Parathyroid adenoma (tissue), 2 donors: ENCODE measurements around the gene IFIT5.
A peak's percentile ranks its signal among the peaks of the same experiment; 100 is the strongest.

Source experiments
- H2AFZ ChIP-seq: fragments of 300-600 bp; sonication (generic); one replicate; pipeline ENCODE4 v1.7.0; 2017; ENCODE audit warnings: antibody characterized with exemption, mild to moderate bottlenecking
- H3K27ac ChIP-seq: fragments of 300-600 bp; sonication (generic); one replicate; pipeline ENCODE4 v1.7.0; 2017
- H3K27me3 ChIP-seq: fragments of 300-600 bp; sonication (generic); one replicate; pipeline ENCODE4 v1.7.0; 2017; ENCODE audit warnings: low read length; ENCODE audit not compliant: control insufficient read depth, insufficient read depth
- H3K36me3 ChIP-seq: fragments of 300-600 bp; sonication (generic); one replicate; pipeline ENCODE4 v1.7.0; 2017; ENCODE audit warnings: low read length; ENCODE audit not compliant: control insufficient read depth, insufficient read depth
- H3K4me1 ChIP-seq: fragments of 300-600 bp; sonication (generic); one replicate; pipeline ENCODE4 v1.7.0; 2017; ENCODE audit warnings: control low read depth
- H3K4me2 ChIP-seq: fragments of 300-600 bp; sonication (generic); one replicate; pipeline ENCODE4 v1.7.0; 2017; ENCODE audit warnings: low read length
- H3K4me3 ChIP-seq: fragments of 300-600 bp; sonication (generic); one replicate; pipeline ENCODE4 v1.7.0; 2017; ENCODE audit warnings: low read depth, low read length
- H3K79me2 ChIP-seq: fragments of 300-600 bp; sonication (generic); one replicate; pipeline ENCODE4 v1.7.0; 2017; ENCODE audit warnings: control low read depth
- H3K9ac ChIP-seq: fragments of 300-600 bp; sonication (generic); one replicate; pipeline ENCODE4 v1.7.0; 2017; ENCODE audit warnings: mild to moderate bottlenecking
- H3K9me3 ChIP-seq: fragments of 300-600 bp; sonication (generic); one replicate; pipeline ENCODE4 v1.7.0; 2017; ENCODE audit warnings: low read length; ENCODE audit not compliant: control insufficient read depth
- CTCF ChIP-seq: fragments of 300-600 bp; sonication (generic); IDR thresholded peaks from one replicate; pipeline ENCODE4 v1.7.0; 2017; ENCODE audit warnings: antibody characterized with exemption, mild to moderate bottlenecking
- donor health status: primary hyperparathyroidism.

IFIT5 gene

GRCh38 chr10:89371079-89371478 is 43.3 kb upstream of the IFIT5 start:
- Histone ChIP-seq H3K36me3 (no peaks in the 10 kb centered on the region), H3K79me2 (no peaks in the 10 kb centered on the region), H3K9ac (no peak overlapping the region), H3K27me3 (no peaks in the 10 kb centered on the region), H3K27ac (no peak overlapping the region), H3K4me2 (no peak overlapping the region), H3K9me3 (no peaks in the 10 kb centered on the region), H3K4me3 (no peak overlapping the region), H2AFZ (no peak overlapping the region), H3K4me1 (peaks cover 23% of the 10 kb centered on the region)
- TF ChIP-seq CTCF, result no peak

GRCh38 chr10:89371987-89372386 is 42.4 kb upstream of the IFIT5 start:
- Histone ChIP-seq H3K4me2 (no peak overlapping the region), H3K27ac (no peak overlapping the region), H3K9ac (no peak overlapping the region), H3K9me3 (no peaks in the 10 kb centered on the region), H3K4me1 (peaks cover 23% of the 10 kb centered on the region), H3K27me3 (no peaks in the 10 kb centered on the region), H2AFZ (no peak overlapping the region), H3K36me3 (no peaks in the 10 kb centered on the region), H3K79me2 (no peaks in the 10 kb centered on the region), H3K4me3 (no peak overlapping the region)
- no peak for TF ChIP-seq CTCF

GRCh38 chr10:89373916-89374711 is 40.3 kb upstream of the IFIT5 start:
- H3K27ac ChIP-seq, result peak overlapping the region; percentile 73
- no peaks in the 10 kb centered on the region for H3K36me3 ChIP-seq
- H3K79me2 ChIP-seq, result no peaks in the 10 kb centered on the region
- H2AFZ ChIP-seq, result peak overlapping the region; percentile 58
- no peaks in the 10 kb centered on the region for H3K27me3 ChIP-seq
- no peak overlapping the region for H3K4me3 ChIP-seq
- no peak for TF ChIP-seq CTCF
- H3K9ac ChIP-seq, result no peak overlapping the region
- H3K9me3 ChIP-seq, result no peaks in the 10 kb centered on the region
- H3K4me1 ChIP-seq, result peaks cover 18% of the 10 kb centered on the region
- H3K4me2 ChIP-seq, result peak overlapping the region; percentile 55

- peak overlapping the region; percentile 58 for H2AFZ ChIP-seq
- H3K27ac ChIP-seq, result peak overlapping the region; percentile 73
- H3K9ac ChIP-seq, result no peak overlapping the region
- no peak overlapping the region for H3K4me3 ChIP-seq
- peaks cover 18% of the 10 kb centered on the region for H3K4me1 ChIP-seq
- peak overlapping the region; percentile 55 for H3K4me2 ChIP-seq
- H3K79me2 ChIP-seq, result no peaks in the 10 kb centered on the region
- H3K9me3 ChIP-seq, result no peaks in the 10 kb centered on the region
- TF ChIP-seq CTCF, result no peak
- H3K27me3 ChIP-seq, result no peaks in the 10 kb centered on the region
- no peaks in the 10 kb centered on the region for H3K36me3 ChIP-seq
Measured at GRCh38 chr10:89374713-89375141, 39.6 kb upstream of the IFIT5 start.
